ENCODE data around the gene OR5AR1.

Gene OR5AR1

GRCh38 chr11:56625946-56626345, 37.5 kb upstream of the OR5AR1 start (continued):
- TF ChIP-seq ZNF184 (tag by site-specific recombination; IDR thresholded peaks at IDR 0.05) (no peak), ZNF549 (tag by site-specific recombination; IDR thresholded peaks at IDR 0.05) (no peak), SP3 (tag by site-specific recombination; IDR thresholded peaks at IDR 0.05) (no peak), FEZF1 (tag by site-specific recombination; IDR thresholded peaks at IDR 0.05) (no peak), ZNF274 (IDR thresholded peaks at IDR 0.05; ENCODE audit: low read length) (no peak), ZNF274 (tag by site-specific recombination; IDR thresholded peaks at IDR 0.05; ENCODE audit: borderline replicate concordance) (no peak), ZNF654 (tag by site-specific recombination; IDR thresholded peaks at IDR 0.05; ENCODE audit: low read depth) (no peak), ZNF677 (tag by site-specific recombination; IDR thresholded peaks at IDR 0.05) (no peak), ZNF133 (tag by site-specific recombination; IDR thresholded peaks at IDR 0.05) (no peak), KLF9 (tag by site-specific recombination; IDR thresholded peaks at IDR 0.05; ENCODE audit: low read depth) (no peak), RBAK (tag by site-specific recombination; IDR thresholded peaks at IDR 0.05) (no peak), ZNF16 (tag by site-specific recombination; IDR thresholded peaks at IDR 0.05; ENCODE audit: low read depth) (no peak)
- TF ChIP-seq, protein P1, sequence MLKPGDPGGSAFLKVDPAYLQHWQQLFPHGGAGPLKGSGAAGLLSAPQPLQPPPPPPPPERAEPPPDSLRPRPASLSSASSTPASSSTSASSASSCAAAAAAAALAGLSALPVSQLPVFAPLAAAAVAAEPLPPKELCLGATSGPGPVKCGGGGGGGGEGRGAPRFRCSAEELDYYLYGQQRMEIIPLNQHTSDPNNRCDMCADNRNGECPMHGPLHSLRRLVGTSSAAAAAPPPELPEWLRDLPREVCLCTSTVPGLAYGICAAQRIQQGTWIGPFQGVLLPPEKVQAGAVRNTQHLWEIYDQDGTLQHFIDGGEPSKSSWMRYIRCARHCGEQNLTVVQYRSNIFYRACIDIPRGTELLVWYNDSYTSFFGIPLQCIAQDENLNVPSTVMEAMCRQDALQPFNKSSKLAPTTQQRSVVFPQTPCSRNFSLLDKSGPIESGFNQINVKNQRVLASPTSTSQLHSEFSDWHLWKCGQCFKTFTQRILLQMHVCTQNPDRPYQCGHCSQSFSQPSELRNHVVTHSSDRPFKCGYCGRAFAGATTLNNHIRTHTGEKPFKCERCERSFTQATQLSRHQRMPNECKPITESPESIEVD (tag by site-specific recombination; IDR thresholded peaks at IDR 0.05): no peak

GRCh38 chr11:56632329-56632728, 31.2 kb upstream of the OR5AR1 start:
- Histone ChIP-seq H3K4me3 (ENCODE audit: low read depth, low read length) (no peak overlapping the region), H3K4me1 (ENCODE audit: control insufficient read depth, insufficient read depth, low read length) (no peaks in the 10 kb centered on the region), H3K27ac (ENCODE audit: extremely low read depth, low read depth, low read length) (no peak overlapping the region), H3K36me3 (ENCODE audit: control insufficient read depth in 2 of 2, insufficient read depth in 1 of 2, low read length in 2 of 2) (no peaks in the 10 kb centered on the region), H3K9me3 (ENCODE audit: control insufficient read depth, insufficient read depth, low read depth, low read length) (no peaks in the 10 kb centered on the region)
- no peak for TF ChIP-seq ZFP41 (tag by site-specific recombination; IDR thresholded peaks at IDR 0.05; ENCODE audit: borderline replicate concordance)
- ChIA-PET POLR2A (no interaction called here), CTCF (no interaction called here)

DNA sequence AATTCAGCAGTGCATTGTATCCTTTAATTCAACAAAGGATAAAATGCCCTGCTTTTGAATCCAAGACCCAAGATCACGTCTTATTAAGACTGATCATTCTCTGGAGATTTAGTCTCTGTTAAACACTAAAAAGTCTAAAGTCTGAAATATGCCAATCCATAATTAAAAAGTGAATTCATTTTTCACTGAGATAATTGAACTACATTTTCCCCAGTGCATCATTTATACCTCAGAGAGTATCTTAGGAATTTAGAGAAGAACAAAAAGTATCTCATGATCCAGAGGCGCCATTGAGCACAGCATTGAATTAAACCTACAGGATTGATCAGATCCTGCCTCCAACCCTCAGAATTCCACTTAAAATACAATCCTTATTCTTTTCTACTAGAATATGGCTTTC, 26.6 kb upstream of the OR5AR1 start:
- Histone ChIP-seq H3K36me3 (ENCODE audit: control insufficient read depth in 2 of 2, insufficient read depth in 1 of 2, low read length in 2 of 2) (no peaks in the 10 kb centered on the region), H3K4me1 (ENCODE audit: control insufficient read depth, insufficient read depth, low read length) (no peaks in the 10 kb centered on the region), H3K9me3 (ENCODE audit: control insufficient read depth, insufficient read depth, low read depth, low read length) (no peaks in the 10 kb centered on the region), H3K27ac (ENCODE audit: extremely low read depth, low read depth, low read length) (no peak overlapping the region), H3K4me3 (ENCODE audit: low read depth, low read length) (no peak overlapping the region)
- ChIA-PET POLR2A (no interaction called here), CTCF (no interaction called here)
- TF ChIP-seq ZFP3 (tag by site-specific recombination; IDR thresholded peaks at IDR 0.05; ENCODE audit: low read depth) (no peak), ZNF600 (tag by site-specific recombination; IDR thresholded peaks at IDR 0.05) (no peak), ZNF548 (tag by site-specific recombination; IDR thresholded peaks at IDR 0.05) (no peak), ZNF350 (tag by site-specific recombination; IDR thresholded peaks at IDR 0.05) (no peak), ZNF830 (tag by site-specific recombination; IDR thresholded peaks at IDR 0.05; ENCODE audit: low read depth) (no peak), ZNF391 (tag by site-specific recombination; IDR thresholded peaks at IDR 0.05; ENCODE audit: borderline replicate concordance, low read depth) (no peak), GLI4 (tag by site-specific recombination; IDR thresholded peaks at IDR 0.05) (no peak), ZNF530 (tag by site-specific recombination; IDR thresholded peaks at IDR 0.05; ENCODE audit: low read depth) (no peak), PRDM4 (tag by site-specific recombination; IDR thresholded peaks at IDR 0.05) (no peak), ZNF776 (tag by site-specific recombination; IDR thresholded peaks at IDR 0.05; ENCODE audit: borderline replicate concordance) (no peak), ZNF433 (tag by site-specific recombination; IDR thresholded peaks at IDR 0.05; ENCODE audit: low read depth) (no peak), ZNF24 (tag by site-specific recombination; IDR thresholded peaks at IDR 0.05) (no peak), ZNF791 (tag by site-specific recombination; IDR thresholded peaks at IDR 0.05) (no peak), HOXA7 (CRISPR knock-in tag; IDR thresholded peaks at IDR 0.05; ENCODE audit: borderline replicate concordance) (no peak), ZNF626 (tag by site-specific recombination; IDR thresholded peaks at IDR 0.05) (no peak)
- TF ChIP-seq, protein P2, sequence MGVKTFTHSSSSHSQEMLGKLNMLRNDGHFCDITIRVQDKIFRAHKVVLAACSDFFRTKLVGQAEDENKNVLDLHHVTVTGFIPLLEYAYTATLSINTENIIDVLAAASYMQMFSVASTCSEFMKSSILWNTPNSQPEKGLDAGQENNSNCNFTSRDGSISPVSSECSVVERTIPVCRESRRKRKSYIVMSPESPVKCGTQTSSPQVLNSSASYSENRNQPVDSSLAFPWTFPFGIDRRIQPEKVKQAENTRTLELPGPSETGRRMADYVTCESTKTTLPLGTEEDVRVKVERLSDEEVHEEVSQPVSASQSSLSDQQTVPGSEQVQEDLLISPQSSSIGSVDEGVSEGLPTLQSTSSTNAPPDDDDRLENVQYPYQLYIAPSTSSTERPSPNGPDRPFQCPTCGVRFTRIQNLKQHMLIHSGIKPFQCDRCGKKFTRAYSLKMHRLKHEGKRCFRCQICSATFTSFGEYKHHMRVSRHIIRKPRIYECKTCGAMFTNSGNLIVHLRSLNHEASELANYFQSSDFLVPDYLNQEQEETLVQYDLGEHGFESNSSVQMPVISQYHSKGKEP (tag by site-specific recombination; IDR thresholded peaks at IDR 0.05): no peak

All from HEK293 (cell line).